ENCODE measurements around the gene HTT-AS. TPM values are rescaled to one million over a fixed set of nuclear protein-coding genes. Genes with fewer than 3 reads are reported as not detected.
A peak's percentile ranks its signal among the peaks of the same experiment; 100 is the strongest.

HTT-AS gene
- total and polyA plus RNA-seq, 3 experiments from 2014 or later = not detected

DNA sequence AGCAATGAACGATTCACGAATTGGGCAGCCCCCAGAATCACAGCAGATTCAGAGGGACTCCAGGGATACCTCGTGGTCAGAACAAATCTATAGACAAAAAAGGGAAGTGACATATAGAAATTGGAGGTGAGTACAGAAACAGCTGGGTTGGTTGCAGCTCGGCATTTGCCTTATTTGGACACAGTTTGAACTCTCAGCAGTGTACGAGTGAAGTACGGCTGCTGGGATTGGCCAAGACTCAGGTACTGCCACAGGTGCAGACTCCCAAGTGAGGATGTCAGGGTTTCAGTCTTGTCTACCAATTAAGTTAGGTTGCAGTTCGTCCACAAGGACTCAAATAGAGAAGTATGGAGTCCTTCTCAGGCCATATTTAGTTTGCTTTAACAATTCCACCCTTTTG is 28.2 kb downstream of the HTT-AS start:
- H3K27ac ChIP-seq (ENCODE audit: low read depth, low read length) = no peak overlapping the region
- ChIA-PET CTCF (interaction anchor here (1.3 to 1.5 kb wide), 3 partner anchors 9 to 397 kb away, joined by 3 to 4 read pairs (median 3); no protein-coding TSS in a partner anchor), POLR2A (no interaction called here)
- Mint-ChIP-seq H3K4me1 (peaks cover 36 to 62% (median 40%) of the 10 kb centered on the region in 3 donors), H3K27me3 (no peaks in the 10 kb centered on the region), H3K27ac (peak overlapping the region in 6 of 8 donors; percentile 68 to 96 (median 93)), H3K4me3 (peak overlapping the region in 1 of 7 donors; percentile 71), H3K36me3 (peaks cover 0 to 7% (median 3%) of the 10 kb centered on the region in 3 donors), H3K9me3 (peaks cover 0 to 7% (median 5%) of the 10 kb centered on the region in 5 donors)
- H3K27me3 ChIP-seq (ENCODE audit: insufficient read depth, low read length, poor library complexity, severe bottlenecking) = no peaks in the 10 kb centered on the region
- no peak for DNase-seq
- no peak overlapping the region for H3K4me3 ChIP-seq (ENCODE audit: low read length)
- H3K9me3 ChIP-seq (ENCODE audit: low read length) = no peaks in the 10 kb centered on the region
- no peaks in the 10 kb centered on the region for H3K36me3 ChIP-seq (ENCODE audit: insufficient read depth, low read length)
- peaks cover 44% of the 10 kb centered on the region for H3K4me1 ChIP-seq (ENCODE audit: insufficient read depth, low read length)

DNA sequence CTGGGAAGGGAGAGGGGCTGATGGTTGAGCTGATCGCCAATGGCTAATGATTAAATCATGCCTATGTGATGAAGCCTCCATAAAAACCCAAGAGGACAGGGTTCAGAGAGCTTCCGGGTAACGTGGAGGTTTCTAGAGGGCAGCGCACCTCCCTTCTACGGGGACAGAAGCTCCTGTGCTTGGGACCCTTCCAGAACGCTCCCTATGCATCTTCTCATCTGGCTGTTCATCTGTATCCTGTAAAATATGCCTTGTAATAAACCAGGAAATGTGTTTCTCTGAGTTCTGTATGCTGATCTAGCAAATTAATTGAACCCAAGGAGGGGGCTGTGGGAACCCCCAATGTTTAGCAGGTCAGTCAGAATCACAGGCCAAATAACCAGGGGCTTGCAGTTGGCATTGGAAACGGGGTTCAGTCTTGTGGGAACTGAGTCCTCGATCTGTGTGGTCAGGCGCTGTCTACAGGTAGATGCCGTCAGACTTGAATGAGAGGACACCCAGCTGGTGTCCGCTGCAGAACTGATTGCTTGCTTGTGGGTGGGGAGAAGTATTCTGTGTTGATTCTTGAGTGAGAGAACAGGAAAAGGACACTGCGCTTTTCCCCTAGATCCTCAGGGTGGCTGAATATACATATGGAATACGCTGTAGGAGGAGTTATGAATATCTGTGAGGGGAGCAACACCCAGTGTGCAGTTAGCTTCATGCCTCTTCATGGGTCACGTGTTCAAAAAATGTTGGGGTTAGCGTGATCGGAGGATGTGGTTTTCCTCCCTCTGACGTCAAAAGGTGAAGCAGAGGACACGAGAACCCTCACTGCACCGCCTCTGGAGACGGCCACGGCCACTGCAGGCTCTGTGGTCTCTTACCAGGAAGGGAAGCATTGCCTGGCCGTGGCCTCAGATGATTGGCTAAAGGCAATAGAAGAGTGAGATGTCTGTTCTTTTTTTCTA is 29.2 kb downstream of the HTT-AS start:
- Mint-ChIP-seq H3K36me3 (peaks cover 0 to 7% (median 3%) of the 10 kb centered on the region in 3 donors), H3K9me3 (peaks cover 0 to 7% (median 5%) of the 10 kb centered on the region in 5 donors), H3K27me3 (peaks cover 0 to 3% of the 10 kb centered on the region in 2 donors), H3K4me3 (peak overlapping the region; percentile 21 to 77 (median 71)), H3K27ac (peak overlapping the region; percentile 39 to 96 (median 92)), H3K4me1 (peaks cover 36 to 71% (median 43%) of the 10 kb centered on the region in 3 donors)
- Histone ChIP-seq H3K27me3 (ENCODE audit: insufficient read depth, low read length, poor library complexity, severe bottlenecking) (no peaks in the 10 kb centered on the region), H3K4me1 (ENCODE audit: insufficient read depth, low read length) (peaks cover 48% of the 10 kb centered on the region), H3K27ac (ENCODE audit: low read depth, low read length) (no peak overlapping the region), H3K4me3 (ENCODE audit: low read length) (no peak overlapping the region), H3K9me3 (ENCODE audit: low read length) (no peaks in the 10 kb centered on the region), H3K36me3 (ENCODE audit: insufficient read depth, low read length) (no peaks in the 10 kb centered on the region)
- DNase-seq = peak; percentile 59 to 89 (median 81)
- ChIA-PET POLR2A (no interaction called here), CTCF (interaction anchor here (1.4 kb wide), 1 partner anchor 8 kb away, joined by 4 read pairs; no protein-coding TSS in a partner anchor)

DNA sequence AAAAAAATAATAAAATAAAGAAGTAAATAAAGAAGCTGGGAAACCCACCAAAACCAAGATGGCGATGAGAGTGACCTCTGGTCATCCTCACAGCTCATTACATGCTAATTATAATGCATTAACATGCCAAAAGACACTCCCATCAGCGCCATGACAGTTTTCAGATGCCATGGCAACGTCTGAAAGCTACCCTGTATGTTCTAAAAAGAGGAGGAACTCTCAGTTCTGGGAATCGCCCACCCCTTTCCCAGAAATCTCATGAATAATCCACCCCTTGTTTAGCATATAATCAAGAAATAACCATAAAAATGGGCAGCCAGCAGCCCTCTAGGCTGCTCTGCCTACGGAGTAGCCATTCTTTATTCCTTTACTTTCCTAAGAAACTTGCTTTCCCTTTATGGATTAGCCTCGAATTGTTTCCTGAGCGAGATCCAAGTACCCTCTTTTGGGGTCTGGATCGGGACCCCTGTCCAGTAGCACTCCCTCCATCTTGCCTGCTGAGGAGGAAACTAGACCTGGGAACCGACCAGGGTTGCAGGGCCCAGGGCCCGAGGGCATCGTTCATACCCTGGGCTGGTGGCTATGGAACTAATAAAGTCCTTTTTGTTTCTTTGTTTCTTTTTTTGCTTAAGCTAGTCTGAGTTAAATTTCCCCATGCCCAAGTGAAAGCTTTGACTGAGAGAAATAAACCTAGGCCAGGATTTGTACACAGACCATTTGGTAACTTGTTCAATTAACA is 30.9 kb downstream of the HTT-AS start:
- Histone ChIP-seq H3K36me3 (ENCODE audit: insufficient read depth, low read length) (no peaks in the 10 kb centered on the region), H3K9me3 (ENCODE audit: low read length) (no peaks in the 10 kb centered on the region), H3K4me1 (ENCODE audit: insufficient read depth, low read length) (peaks cover 51% of the 10 kb centered on the region), H3K27ac (ENCODE audit: low read depth, low read length) (no peak overlapping the region), H3K4me3 (ENCODE audit: low read length) (no peak overlapping the region), H3K27me3 (ENCODE audit: insufficient read depth, low read length, poor library complexity, severe bottlenecking) (no peaks in the 10 kb centered on the region)
- Mint-ChIP-seq H3K4me1 (peaks cover 36 to 75% (median 43%) of the 10 kb centered on the region in 3 donors), H3K4me3 (peak overlapping the region in 3 of 7 donors; percentile 8 to 51 (median 49)), H3K9me3 (peaks cover 0 to 7% (median 5%) of the 10 kb centered on the region in 5 donors), H3K27ac (peak overlapping the region in 1 of 8 donors; percentile 66), H3K27me3 (peaks cover 0 to 3% of the 10 kb centered on the region in 2 donors), H3K36me3 (peaks cover 0 to 7% (median 3%) of the 10 kb centered on the region in 3 donors)
- ChIA-PET CTCF (no interaction called here), POLR2A (no interaction called here)
- DNase-seq = no peak

DNA sequence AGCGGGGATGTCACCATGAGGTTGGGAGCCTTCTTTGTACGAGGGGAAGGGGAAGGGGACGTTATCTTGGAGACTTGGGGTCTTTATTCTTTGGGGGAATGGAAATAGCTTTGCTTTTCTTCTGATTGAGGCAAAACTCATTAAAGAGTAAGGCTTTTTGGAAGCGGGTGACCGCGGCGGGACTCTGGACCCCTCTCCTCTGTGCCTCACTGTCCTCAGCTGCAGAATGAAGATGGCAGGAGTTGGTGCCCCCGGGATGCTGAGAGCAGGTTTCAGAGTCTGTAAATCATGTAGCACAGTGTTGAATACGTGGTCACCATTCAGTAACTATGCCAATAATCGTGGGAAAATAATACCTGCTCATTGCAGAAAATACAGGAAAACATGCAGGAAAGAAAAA is 32.1 kb downstream of the HTT-AS start:
- peak overlapping the region; percentile 58 for H3K4me3 ChIP-seq (ENCODE audit: low read length)

DNA sequence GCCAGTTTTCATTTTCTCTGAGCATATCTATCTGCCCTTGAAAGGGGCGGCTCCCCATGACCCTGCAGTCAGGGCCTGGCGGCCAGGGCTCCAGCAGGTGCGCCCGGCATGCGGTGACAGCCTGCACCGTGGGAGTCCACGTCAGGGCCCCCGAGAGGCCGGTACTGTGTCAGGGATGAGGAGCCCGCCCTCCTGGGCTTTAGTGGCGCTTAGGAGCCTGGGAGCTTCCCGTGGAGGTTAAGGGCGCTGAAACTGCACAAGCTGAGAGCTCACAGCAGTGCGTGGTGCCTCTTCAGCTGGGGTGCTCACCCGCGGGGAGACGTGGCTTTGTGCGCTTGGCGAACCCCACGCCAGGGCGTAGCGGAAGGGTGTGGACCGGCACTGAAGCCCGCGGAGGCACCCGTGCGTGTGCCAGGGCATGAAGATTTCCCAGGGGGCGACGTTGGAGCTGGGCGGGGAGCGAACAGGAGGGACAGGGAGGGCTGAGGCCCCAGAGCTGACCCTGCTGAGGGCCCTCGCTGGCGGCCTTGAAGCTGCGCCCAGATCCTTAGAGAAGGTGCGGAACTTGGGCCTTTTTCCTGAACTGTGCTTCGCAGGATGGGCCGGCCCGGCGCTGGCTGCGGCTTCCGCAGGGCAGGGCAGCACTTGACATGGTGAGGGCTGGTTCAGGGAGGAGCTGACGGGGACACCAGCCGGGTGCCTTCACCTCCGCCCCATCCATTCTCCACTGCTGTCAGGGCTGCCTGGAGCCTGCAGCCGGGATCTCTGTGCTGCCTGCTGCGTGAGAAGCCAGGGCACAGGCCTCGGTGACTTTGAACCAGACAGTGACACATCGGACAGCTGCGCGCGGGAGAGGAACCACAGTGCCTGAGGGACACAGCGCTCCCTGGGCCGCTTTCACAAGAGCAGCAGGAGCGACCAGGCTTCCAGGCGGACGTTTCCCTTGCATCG is 32.9 kb downstream of the HTT-AS start:
- H3K4me1 Mint-ChIP-seq = peaks cover 41 to 76% (median 43%) of the 10 kb centered on the region in 3 donors
- peaks cover 52% of the 10 kb centered on the region for H3K4me1 ChIP-seq (ENCODE audit: insufficient read depth, low read length)

More for the DNA sequence above, 32.1 kb downstream of the HTT-AS start:
- peaks cover 0 to 7% (median 5%) of the 10 kb centered on the region in 5 donors for H3K9me3 Mint-ChIP-seq
- no peak overlapping the region for H3K27ac ChIP-seq (ENCODE audit: low read depth, low read length)
- peaks cover 36 to 75% (median 42%) of the 10 kb centered on the region in 3 donors for H3K4me1 Mint-ChIP-seq
- H3K27me3 Mint-ChIP-seq = peaks cover 5 to 7% of the 10 kb centered on the region in 2 donors
- peaks cover 51% of the 10 kb centered on the region for H3K4me1 ChIP-seq (ENCODE audit: insufficient read depth, low read length)
- no peak for DNase-seq
- no peaks in the 10 kb centered on the region for H3K27me3 ChIP-seq (ENCODE audit: insufficient read depth, low read length, poor library complexity, severe bottlenecking)
- H3K36me3 ChIP-seq (ENCODE audit: insufficient read depth, low read length) = no peaks in the 10 kb centered on the region
- H3K4me3 Mint-ChIP-seq = peak overlapping the region; percentile 80 to 93 (median 88)
- H3K9me3 ChIP-seq (ENCODE audit: low read length) = no peaks in the 10 kb centered on the region
- H3K27ac Mint-ChIP-seq = peak overlapping the region in 7 of 8 donors; percentile 73 to 95 (median 90)
- ChIA-PET POLR2A (interaction anchor here (0.5 to 1.4 kb wide), 4 partner anchors 11 to 79 kb away, joined by 3 to 4 read pairs (median 3); partner anchors contain the start of genes GRK4, HTT, HTT-AS and NOP14), CTCF (interaction anchor here (0.9 to 1.3 kb wide), 4 partner anchors 11 to 64 kb away, joined by 3 to 4 read pairs (median 4); no protein-coding TSS in a partner anchor)
- H3K36me3 Mint-ChIP-seq = peaks cover 0 to 7% (median 3%) of the 10 kb centered on the region in 3 donors

DNA sequence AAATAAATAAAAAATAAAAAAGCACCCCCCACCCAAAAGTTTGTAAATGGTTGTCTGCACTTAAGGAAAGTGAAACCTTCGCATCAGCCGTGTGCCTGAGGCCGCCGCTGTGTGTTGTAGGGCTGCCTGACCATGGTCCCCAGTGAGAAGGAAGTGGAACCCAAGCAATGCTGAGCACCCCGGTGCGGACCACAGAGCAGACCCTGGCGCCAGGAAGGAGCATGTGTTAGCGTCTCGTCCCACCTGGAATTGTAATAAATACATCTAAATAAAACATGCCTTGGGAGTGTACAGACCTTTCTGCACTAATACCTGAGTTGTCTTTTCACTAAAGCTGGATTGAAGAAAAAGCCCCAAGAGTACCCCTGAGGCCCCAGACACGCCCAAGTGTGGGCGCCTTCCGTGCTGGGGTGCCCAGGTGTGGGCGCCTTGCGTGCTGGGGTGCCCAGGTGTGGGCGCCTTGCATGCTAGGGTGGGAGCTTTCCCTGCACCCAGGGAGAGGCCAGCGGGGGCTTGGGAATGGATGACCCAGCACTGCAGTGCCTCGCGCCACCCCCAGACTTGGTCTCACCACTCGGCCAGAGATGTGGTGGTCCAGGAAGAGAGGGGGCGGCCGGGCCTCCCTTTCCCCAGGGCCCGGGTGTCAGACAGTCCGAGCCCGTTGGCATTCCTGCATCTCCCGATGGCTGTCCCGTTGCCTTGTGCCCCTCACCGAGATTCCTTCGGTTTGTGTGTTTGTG is 33.7 kb downstream of the HTT-AS start:
- peaks cover 0 to 5% (median 3%) of the 10 kb centered on the region in 3 donors for H3K36me3 Mint-ChIP-seq
- Histone ChIP-seq H3K9me3 (ENCODE audit: low read length) (no peaks in the 10 kb centered on the region), H3K4me3 (ENCODE audit: low read length) (peak overlapping the region; percentile 58), H3K27me3 (ENCODE audit: insufficient read depth, low read length, poor library complexity, severe bottlenecking) (no peaks in the 10 kb centered on the region), H3K4me1 (ENCODE audit: insufficient read depth, low read length) (peaks cover 47% of the 10 kb centered on the region), H3K36me3 (ENCODE audit: insufficient read depth, low read length) (no peaks in the 10 kb centered on the region), H3K27ac (ENCODE audit: low read depth, low read length) (no peak overlapping the region)
- H3K27me3 Mint-ChIP-seq = peaks cover 9 to 10% of the 10 kb centered on the region in 2 donors
- POLR2A ChIA-PET = interaction anchor here (1.4 kb wide), 1 partner anchor 9 kb away, joined by 3 read pairs; no protein-coding TSS in a partner anchor
- peak overlapping the region in 3 of 8 donors; percentile 17 to 90 (median 90) for H3K27ac Mint-ChIP-seq
- peaks cover 0 to 5% (median 3%) of the 10 kb centered on the region in 5 donors for H3K9me3 Mint-ChIP-seq
- no peak for DNase-seq
- peak overlapping the region; percentile 11 to 93 (median 88) for H3K4me3 Mint-ChIP-seq
- peaks cover 36 to 68% (median 40%) of the 10 kb centered on the region in 3 donors for H3K4me1 Mint-ChIP-seq
- CTCF ChIA-PET = interaction anchor here (0.8 to 1.3 kb wide), 2 partner anchors 8 to 63 kb away, joined by 3 to 4 read pairs; no protein-coding TSS in a partner anchor

More for the DNA sequence above, 32.9 kb downstream of the HTT-AS start:
- Mint-ChIP-seq H3K36me3 (peaks cover 0 to 7% (median 3%) of the 10 kb centered on the region in 3 donors), H3K4me3 (peak overlapping the region; percentile 80 to 93 (median 88)), H3K27me3 (peaks cover 6 to 10% of the 10 kb centered on the region in 2 donors), H3K27ac (peak overlapping the region; percentile 69 to 95 (median 86)), H3K9me3 (peaks cover 0 to 7% (median 5%) of the 10 kb centered on the region in 5 donors)
- H3K9me3 ChIP-seq (ENCODE audit: low read length) = no peaks in the 10 kb centered on the region
- H3K36me3 ChIP-seq (ENCODE audit: insufficient read depth, low read length) = no peaks in the 10 kb centered on the region
- no peaks in the 10 kb centered on the region for H3K27me3 ChIP-seq (ENCODE audit: insufficient read depth, low read length, poor library complexity, severe bottlenecking)
- ChIA-PET POLR2A (interaction anchor here (0.5 to 1.4 kb wide), 4 partner anchors 10 to 78 kb away, joined by 3 to 4 read pairs (median 3); partner anchors contain the start of genes GRK4, HTT, HTT-AS and NOP14), CTCF (interaction anchor here (0.8 to 1.3 kb wide), 5 partner anchors 9 to 63 kb away, joined by 3 to 4 read pairs (median 4); no protein-coding TSS in a partner anchor)
- peak overlapping the region; percentile 35 for H3K27ac ChIP-seq (ENCODE audit: low read depth, low read length)
- peak overlapping the region; percentile 58 for H3K4me3 ChIP-seq (ENCODE audit: low read length)
- peak; percentile 10 to 65 (median 35) for DNase-seq

Data from CD8-positive, alpha-beta memory T cell (primary cell).